Activated CD4-positive, CD25-positive, alpha-beta regulatory T cell treated with anti-CD3 and anti-CD28 coated beads, Interleukin-2, amount 50 U/mL, for 72 hours (primary cell): ENCODE results near the gene MAP3K9.

ENCODE experiments used
- DNase-seq: peaks from one replicate; pipeline ENCODE4 v3.0.0; 2021

Gene MAP3K9

GRCh38 chr14:70685474-70686197, 123.7 kb downstream of the MAP3K9 start:
- no peak for DNase-seq

GRCh38 chr14:70683983-70684382, 125.3 kb downstream of the MAP3K9 start:
- DNase-seq: no peak

GRCh38 chr14:70680748-70681147, 128.6 kb downstream of the MAP3K9 start:
- DNase-seq: no peak

GRCh38 chr14:70677341-70677740, 132.0 kb downstream of the MAP3K9 start:
- DNase-seq: no peak
